Measurements from ENCODE around the gene GORASP2.
A peak's percentile ranks its signal among the peaks of the same experiment; 100 is the strongest.

GORASP2 gene

GRCh38 chr2:170923799-170924198 lies 5.3 kb upstream of the GORASP2 start:
- DNase-seq (ENCODE audit: low spot score), result no peak

GRCh38 chr2:170924969-170925368 lies 4.1 kb upstream of the GORASP2 start:
- DNase-seq (ENCODE audit: low spot score), result no peak

GRCh38 chr2:170925923-170926322 lies 3.1 kb upstream of the GORASP2 start:
- DNase-seq (ENCODE audit: low spot score), result no peak

DNA sequence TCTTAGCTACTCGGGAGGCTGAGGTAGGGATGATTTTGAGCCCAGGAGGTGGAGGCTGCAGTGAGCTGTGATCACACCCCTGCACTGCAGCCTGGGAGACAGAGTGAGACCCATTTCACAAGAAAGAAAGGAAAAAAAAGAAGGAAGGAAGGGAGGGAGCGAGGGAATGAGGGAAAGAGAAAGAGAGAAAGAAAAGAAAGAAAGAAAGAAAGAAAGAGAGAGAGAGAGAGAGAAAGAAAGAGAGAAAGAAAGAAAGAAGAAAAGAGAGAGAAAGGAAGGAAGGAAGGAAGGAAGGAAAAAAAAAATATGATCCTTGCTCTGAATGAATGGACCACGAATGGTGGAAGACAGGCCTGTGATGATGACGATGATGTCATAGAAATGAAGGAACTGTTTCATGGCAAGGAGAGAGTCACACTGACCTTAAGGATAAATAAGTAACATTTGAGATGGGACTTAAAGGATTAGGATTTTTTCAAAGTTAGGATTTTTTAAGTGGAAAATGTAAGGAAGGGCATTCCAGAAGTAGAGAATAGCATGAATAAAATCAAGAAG lies 2.2 kb upstream of the GORASP2 start:
- no peak for DNase-seq (ENCODE audit: low spot score)

DNA sequence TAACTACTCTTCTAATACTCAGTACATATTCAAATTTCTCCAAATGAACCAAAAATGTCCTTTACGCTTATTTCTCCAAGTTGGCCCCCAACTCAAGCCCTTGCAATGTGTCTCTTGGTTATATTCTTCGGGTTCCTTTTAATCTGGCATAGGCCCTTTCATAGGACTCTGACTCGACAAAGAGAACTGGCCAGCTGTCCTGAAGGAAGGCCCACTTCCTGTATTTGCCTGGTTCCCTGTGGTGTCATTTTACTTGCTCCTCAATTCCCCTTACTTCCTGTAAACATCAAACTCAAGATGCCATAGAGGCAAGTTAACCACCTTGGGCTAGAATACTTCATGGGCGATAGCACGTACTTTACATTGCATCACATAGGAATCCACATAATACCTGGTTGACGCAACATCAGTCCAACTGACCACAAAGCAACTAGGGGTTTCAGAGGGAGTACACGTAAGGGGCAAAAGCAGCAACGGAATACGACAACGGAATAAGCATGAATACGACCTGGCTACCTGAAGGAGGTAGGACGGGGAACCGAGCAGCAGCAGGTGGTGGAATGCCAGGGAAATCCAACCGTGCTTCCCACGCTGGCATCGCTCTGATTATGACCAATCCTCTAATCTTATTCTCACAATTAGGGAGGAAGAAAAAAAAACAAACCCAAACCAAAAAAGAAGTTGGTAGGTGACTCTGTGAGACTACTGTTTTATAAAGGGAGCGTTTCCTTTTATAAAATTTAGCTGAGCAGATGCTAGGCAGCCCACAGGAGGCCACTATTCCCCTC lies 823 bp upstream of the GORASP2 start:
- no peak for DNase-seq (ENCODE audit: low spot score)

- peak; percentile 52 for DNase-seq (ENCODE audit: low spot score)
These were observed 615 bp downstream of the GORASP2 start for GRCh38 chr2:170929686-170930050.

DNA sequence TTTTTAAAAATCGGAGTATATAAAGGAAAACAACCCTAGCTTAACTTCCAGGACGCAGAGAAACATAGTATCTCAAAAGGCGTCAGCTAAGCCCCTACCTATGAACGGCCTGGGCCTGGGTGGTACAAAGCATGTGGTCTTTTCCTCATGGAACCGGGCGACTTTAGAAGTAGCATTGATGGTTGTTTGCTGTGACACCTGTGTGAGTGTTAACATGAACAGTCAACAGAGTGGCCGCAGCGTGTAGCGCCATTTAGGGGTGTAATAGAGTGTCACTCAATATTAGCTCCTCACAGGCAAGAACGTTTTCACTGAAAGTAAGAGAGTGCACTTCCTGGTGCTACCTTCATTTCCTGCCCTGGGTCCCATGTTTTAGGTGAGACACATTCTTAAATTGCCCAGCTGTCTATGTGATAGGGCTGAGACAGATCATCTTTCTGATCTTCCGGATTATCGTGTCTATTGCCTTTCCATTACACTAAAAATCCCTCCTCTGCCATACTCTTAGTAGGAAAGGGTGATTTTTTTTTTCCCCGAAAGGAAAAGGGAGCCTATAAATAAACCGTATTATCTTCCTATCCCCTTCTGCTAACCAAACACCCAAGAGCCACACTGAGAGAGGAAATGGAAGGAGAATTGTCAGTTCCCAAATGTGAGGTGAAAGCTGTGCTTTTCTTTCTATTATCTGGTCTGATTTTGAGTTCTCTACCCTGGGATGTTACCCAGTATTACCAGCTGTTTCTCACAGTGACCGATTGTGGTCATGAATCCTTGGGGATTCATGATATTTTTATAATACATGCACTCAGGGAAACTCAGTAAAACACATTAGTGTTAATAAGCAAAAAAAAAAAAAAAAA lies 1.3 kb downstream of the GORASP2 start:
- peak; percentile 67 for DNase-seq (ENCODE audit: low spot score)

GRCh38 chr2:170930991-170931266 lies 1.9 kb downstream of the GORASP2 start:
- no peak for DNase-seq (ENCODE audit: low spot score)

GRCh38 chr2:170932166-170932565 lies 3.1 kb downstream of the GORASP2 start:
- no peak for DNase-seq (ENCODE audit: low spot score)

- DNase-seq (ENCODE audit: low spot score), result no peak
These were observed 3.9 kb downstream of the GORASP2 start for GRCh38 chr2:170932948-170933347.

DNA sequence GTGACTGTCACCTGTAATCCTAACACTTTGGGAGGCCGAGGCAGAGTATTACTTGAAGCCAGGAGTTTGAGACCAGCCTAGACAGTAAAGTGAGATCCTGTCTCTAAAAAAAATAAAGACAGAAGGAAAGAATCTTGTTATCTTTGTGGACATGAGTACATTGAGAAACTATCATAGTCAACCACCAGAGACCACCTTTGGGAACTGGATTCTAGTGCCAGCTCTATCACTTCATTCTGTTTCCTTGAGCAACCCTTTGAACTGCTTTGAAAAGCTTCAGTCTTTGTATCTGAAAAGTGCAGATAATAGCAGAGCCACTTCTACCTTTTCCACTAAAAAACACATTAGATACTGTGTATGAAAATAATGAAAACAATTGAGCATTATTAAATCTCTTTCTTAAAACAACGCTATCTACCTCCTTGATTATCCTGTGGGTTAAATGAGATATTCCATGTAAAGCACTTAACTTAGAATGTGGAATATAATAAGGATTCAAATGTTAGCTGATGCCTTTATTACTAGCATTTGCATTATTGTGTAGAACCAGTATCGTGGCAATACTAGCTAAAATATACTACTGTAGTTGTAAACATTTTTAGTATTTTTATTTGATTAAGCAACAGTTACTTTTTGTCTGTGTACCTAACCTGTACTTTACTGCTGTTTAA lies 8.8 kb downstream of the GORASP2 start:
- DNase-seq (ENCODE audit: low spot score), result no peak

GRCh38 chr2:170940066-170940465 lies 11.0 kb downstream of the GORASP2 start:
- DNase-seq (ENCODE audit: low spot score), result no peak

DNA sequence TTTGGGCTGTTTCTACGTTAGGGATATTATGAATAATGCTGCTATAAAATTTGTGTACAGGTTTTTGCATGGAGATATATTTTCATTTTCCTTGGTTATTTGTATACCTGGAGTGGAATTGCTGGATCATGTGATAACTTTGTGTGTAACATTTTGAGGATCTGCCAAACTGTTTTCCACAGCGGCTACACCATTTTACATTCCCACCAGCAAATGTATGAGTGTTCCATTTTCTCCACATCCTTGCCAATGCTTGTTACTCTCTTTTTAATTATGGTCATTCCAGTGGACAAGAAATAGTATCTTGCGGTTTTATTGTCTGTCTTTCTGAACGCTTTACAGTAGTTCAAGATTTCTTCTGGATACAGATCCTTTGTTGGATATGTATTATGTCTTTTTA lies 13.6 kb downstream of the GORASP2 start:
- DNase-seq (ENCODE audit: low spot score), result no peak

DNA sequence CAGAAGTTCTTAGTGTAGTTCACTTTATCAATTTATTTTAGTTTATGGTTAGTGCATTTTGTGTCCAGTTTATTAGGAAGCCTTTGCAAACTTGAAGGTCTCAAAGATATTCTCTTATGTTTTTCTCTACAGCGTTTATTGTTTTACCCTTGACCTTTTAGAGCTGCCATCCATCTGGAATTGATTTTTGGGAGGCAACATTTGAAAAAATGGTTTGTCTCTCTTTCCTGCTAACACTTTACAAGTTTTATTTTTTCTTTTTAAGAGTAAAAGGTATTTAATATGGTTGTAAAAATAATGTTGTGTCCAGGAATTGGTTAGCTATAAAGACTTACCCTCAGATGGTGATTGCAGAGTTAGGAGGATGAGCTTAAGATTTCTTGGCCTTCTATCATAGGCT lies 14.0 kb downstream of the GORASP2 start:
- DNase-seq (ENCODE audit: low spot score), result no peak

- DNase-seq (ENCODE audit: low spot score), result no peak
These were observed 14.5 kb downstream of the GORASP2 start for GRCh38 chr2:170943596-170943995.

- no peak for DNase-seq (ENCODE audit: low spot score)
These were observed 15.5 kb downstream of the GORASP2 start for GRCh38 chr2:170944545-170944944.

- DNase-seq (ENCODE audit: low spot score), result no peak
These were observed 20.4 kb downstream of the GORASP2 start for GRCh38 chr2:170949415-170949814.

DNA sequence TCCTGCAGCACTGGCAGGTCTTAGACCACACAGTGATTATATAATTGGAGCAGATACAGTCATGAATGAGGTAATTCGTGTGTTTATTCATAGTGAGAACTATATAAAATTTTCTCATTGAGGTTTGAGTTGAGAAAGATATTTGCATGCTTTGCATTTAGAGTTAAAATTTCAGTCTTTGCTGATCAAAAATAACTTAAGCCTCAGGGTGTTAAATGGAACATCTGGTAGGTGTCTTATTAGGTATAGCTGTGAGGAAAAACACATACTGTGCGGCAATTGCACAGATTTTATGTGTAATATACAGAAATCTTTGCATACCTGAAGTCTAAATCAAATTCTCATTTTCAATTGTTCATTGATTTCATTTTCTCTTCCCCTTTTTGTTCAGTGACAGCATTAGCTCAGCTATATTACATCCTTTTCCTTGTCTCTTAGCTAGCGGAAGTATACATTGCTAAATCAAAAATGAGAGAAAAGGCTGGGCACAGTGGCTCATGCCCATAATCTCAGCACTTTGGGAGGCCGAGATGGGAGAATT lies 21.2 kb downstream of the GORASP2 start:
- DNase-seq (ENCODE audit: low spot score), result no peak

DNA sequence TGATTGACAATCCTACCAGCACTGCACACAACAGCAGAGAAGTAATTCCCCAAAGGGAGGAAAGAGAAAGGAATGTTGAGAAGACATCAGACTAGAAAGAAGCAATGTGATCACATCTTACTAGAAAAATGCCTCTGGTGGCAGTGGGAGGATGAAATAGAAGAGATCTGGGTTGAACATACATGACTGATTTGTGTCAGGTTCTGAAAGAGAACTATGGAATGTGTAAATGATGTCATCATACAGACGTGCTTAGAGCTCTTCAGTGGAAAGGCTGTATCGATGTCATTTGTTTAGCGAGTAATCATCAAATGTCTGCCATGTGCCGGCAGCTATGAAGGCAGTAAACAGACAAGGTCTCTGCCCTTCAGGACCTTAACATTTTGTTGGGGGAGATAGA lies 24.9 kb downstream of the GORASP2 start:
- no peak for DNase-seq (ENCODE audit: low spot score)

GRCh38 chr2:170963386-170963785 lies 34.3 kb downstream of the GORASP2 start:
- DNase-seq (ENCODE audit: low spot score), result no peak

- DNase-seq (ENCODE audit: low spot score), result no peak
These were observed 36.6 kb downstream of the GORASP2 start for GRCh38 chr2:170965446-170966225.
